Ureter (tissue), 1 donor: ENCODE results near the gene TMEM72. TPM values are rescaled to one million over a fixed set of nuclear protein-coding genes. Genes with fewer than 3 reads are reported as not detected.

ENCODE experiments used
- DNase-seq: peaks from one replicate; pipeline ENCODE4 v3.0.0-alpha.2; 2020; ENCODE audit warnings: low spot score
- total RNA-seq: library from RNA; stranded (reverse); gene quantifications from one replicate; pipeline ENCODE4 v1.2.4, GENCODE V29; 2023
- donor health status: DM: yes; HTN: yes; CAD: no.

The TMEM72 gene
- total RNA-seq, 1 donor from 2014 or later: not detected

GRCh38 chr10:44934416-44935200, 23.5 kb downstream of the TMEM72 start:
- peak; percentile 43 for DNase-seq

GRCh38 chr10:44935201-44935965, 24.2 kb downstream of the TMEM72 start:
- DNase-seq: peak; percentile 37

GRCh38 chr10:44935966-44936295, 24.8 kb downstream of the TMEM72 start:
- no peak for DNase-seq

GRCh38 chr10:44936314-44936975, 25.3 kb downstream of the TMEM72 start:
- no peak for DNase-seq

- peak; percentile 38 for DNase-seq
Observed at GRCh38 chr10:44937196-44938005, 26.3 kb downstream of the TMEM72 start.

- no peak for DNase-seq
Observed at GRCh38 chr10:44938956-44939355, 27.8 kb downstream of the TMEM72 start.

GRCh38 chr10:44939691-44940401, 28.7 kb downstream of the TMEM72 start:
- DNase-seq: no peak

DNA sequence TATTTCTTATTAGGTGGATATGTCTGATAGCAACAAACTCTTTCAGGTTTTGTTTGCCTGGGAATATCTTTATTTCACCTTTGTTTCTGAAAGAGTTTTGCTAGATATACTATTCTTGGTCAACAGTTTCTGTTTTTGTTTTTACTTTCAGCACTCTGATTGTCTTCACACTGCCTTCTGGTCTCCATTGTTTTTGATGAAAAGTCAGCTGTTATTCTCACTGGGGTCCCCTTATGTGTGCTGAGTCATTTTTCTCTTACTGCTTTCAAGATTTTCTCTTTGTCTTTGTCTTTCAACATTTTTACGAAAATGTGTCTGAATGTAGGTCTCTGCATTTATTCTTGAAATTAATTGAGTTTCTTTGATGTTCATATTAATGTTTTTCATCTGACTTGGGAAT, 33.2 kb downstream of the TMEM72 start:
- no peak for DNase-seq

GRCh38 chr10:44946205-44946604, 35.1 kb downstream of the TMEM72 start:
- no peak for DNase-seq

GRCh38 chr10:44947371-44948152, 36.4 kb downstream of the TMEM72 start:
- peak; percentile 34 for DNase-seq

DNA sequence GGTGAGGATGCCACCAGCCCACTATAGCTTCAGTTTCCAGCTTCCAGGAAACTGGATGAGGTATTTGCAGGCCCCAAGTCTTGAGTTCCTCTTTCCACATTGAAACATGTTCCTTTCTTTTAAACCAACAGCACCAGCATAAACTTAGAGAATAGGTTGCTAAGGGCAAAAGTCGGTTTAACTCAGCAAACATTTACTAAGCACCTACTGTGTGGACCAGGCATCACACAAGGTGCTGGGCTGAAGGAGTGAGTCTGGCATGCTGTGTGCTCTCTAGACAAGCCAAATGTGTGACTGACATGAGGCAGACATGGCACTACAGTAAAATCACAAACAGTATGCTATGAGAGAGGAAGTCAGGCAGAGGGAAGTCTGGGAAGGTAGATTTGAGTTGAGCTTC, 37.5 kb downstream of the TMEM72 start:
- DNase-seq: no peak

DNA sequence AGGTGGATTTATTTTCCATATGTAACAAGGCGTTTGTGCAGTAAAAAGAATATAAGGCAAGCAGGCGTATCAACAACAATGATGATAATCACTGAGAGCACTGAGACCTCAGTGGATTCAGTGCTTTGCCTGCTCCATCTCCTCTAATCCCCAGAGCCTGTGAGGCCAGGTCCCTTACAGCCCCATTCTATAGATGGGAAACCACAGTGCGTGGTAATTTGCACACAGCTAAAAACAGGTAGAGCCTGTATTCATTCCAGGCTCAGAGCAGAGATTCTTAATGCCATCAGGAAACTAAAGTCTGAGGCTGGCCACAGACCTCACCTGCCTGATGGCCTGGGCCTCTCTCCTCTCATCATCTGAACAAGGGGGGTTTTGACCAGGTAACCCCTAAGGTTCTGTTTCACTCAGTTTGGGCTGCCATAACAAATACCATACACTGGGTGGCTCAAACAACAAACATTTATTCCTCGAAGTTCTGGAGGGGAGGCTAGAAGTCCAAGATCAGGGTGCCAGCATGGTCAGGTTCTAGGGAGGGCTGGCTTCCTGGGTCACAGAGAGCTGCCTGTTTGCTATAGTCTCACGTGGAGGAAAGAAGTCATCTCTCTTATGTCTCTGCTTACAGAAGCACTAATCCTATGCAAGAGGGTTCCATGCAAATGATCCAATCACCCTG, 38.1 kb downstream of the TMEM72 start:
- no peak for DNase-seq

DNA sequence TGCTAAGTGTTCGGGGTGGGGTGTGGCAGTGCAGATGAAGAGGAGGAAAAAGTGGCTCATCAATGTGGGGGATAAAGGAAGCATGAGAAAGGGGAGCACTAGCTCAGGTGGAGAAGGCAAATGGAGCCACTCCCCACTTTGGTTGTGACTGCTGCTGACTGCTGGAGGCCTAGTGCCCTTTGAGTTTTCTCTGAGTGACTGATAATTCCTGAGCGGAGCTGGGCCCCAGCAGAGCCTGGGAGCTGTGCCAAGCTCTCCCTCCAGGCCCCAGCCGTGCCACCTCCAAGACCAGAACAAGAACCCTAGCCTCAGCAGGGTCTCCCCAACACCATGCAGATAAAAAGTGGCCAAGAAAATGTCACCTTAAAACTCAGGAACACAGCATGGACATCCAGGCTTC, 38.8 kb downstream of the TMEM72 start:
- DNase-seq: no peak

DNA sequence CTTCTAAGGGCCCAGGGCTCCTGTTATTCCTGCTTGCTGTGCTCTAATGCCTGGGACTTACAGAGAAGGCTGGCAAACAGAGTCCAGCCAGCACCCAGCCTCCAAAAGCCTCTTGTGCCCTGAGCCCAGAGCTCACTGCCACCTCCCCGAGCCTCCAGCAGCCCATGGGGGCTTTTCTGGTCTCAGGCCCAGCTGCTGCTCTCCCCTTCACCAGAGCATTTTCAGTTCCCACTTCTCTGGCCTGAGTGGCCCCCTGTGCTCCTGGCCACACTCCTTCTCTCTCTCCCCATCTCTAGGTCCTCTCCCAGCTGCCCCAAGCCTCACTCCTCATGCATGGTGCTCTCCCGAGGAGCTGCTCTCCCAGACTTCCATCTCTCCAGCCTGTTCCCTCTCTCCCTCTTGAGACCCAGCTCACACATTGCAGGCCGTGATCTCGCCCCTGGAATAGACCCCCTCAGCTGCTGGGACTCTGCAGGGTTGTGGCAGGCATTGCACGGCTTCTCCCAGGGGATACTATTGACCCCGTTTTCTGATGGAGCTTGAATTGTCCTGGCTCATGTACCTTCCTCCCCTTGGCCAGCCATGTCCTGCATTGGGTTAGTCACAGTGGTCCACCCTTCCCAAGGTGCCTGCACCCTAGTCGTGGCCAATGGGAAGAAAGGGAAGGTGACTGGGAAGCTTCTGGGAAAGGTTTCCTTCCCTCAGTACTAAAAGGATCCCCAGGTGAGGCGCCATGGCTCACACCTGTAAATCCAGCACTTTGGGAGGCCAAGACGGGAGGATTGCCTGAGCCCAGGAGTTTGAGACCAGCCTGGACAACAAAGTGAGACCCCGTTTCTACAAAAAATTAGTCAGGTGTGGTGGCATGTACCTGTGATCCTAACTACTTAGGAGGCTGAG, 39.4 kb downstream of the TMEM72 start:
- peak; percentile 36 for DNase-seq

DNA sequence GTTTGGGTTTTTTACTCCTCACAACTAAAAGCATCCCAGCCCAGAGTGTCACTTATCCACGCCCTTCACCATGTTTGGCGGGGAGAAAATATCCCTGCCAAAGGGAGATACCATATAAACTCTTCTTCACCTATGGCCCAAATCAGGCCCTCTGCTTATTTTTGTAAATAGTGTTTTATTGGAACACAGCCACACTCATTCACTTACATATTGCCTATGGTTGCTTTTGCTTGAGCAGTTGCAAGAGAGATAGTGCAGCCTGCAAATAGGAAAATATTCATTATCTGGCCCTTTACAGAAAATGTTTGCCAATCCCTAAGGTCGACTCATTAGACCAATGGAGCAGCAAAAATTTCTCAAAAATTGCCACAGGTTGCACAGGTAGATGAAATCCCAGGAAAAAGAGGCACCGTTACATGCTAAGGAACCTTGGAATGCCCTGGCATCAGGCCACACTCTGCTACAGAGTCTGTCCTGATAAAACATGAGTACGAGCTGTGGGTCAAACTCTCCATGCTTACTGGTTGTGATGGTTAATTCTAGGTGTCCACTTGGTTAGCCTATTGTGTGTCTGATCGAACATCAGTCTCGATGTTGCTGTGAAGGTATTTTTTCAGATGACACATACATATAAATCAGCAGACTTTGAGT, 40.6 kb downstream of the TMEM72 start:
- DNase-seq: no peak

DNA sequence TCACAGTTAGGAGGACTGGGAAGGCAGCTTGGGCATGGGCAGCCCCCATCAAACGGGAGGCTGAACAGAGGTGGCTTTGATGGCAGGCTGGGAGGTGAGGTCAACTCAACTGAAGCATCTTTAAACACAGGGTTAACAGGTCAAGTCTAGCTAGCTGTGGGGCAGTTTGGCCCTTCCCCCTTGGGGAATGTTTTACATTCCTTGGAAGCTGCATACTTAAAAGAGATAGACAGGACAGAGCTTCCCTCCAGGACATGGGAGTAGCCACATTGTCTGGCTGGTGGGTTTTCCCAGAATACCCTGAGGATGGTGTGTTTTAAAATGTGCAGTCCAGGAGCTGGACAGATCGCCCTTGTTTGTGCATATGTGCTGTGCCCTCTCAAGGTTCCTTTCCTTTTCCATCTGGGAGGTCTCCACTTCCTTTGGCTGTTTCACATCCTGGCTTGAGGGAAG, 41.7 kb downstream of the TMEM72 start:
- DNase-seq: no peak

GRCh38 chr10:44954042-44954441, 42.9 kb downstream of the TMEM72 start:
- no peak for DNase-seq

- DNase-seq: no peak
Observed at GRCh38 chr10:44954962-44955361, 43.8 kb downstream of the TMEM72 start.
